Upper lobe of right lung (tissue), 1 donor: Measurements from ENCODE around the gene DCTN3. TPM values are rescaled to one million over a fixed set of nuclear protein-coding genes. Genes with fewer than 3 reads are reported as not detected.

Source experiments
- ATAC-seq: fragments of 200-7000 bp; cut with Tn5 transposase; one replicate; pipeline ENCODE4 v1.9.1; 2020; ENCODE audit warnings: mild to moderate bottlenecking, moderate library complexity
- DNase-seq: peaks from one replicate; pipeline ENCODE4 v3.0.0-alpha.2; 2020
- H3K27ac ChIP-seq: fragments of 200-600 bp; one replicate; pipeline ENCODE4 v1.8.0; 2022
- H3K27me3 ChIP-seq: fragments of 200-600 bp; one replicate; pipeline ENCODE4 v1.8.0; 2022; ENCODE audit warnings: mild to moderate bottlenecking
- H3K36me3 ChIP-seq: fragments of 200-600 bp; one replicate; pipeline ENCODE4 v1.8.0; 2022
- H3K4me1 ChIP-seq: fragments of 200-600 bp; one replicate; pipeline ENCODE4 v1.8.0; 2022
- H3K4me3 ChIP-seq: fragments of 200-600 bp; one replicate; pipeline ENCODE4 v1.8.0; 2022; ENCODE audit warnings: mild to moderate bottlenecking
- H3K9me3 ChIP-seq: fragments of 200-600 bp; one replicate; pipeline ENCODE4 v1.8.0; 2022
- intact Hi-C: fragments of 100-400 bp; cut with DNase I; formaldehyde crosslinking; loops from one replicate; pipeline ENCODE4 v1.11.0; 2022
- long read RNA-seq: library from polyadenylated mRNA; unstranded; transcript quantifications from one replicate; pipeline ENCODE4 v2.0.0, GENCODE V29; 2021
- total RNA-seq: library from RNA; stranded (reverse); fragmentation: NEBNext Ultra II Directional; extraction: Animal tissue kit (Norgen Biotek cat#: 25700); gene quantifications from one replicate; pipeline ENCODE4 v1.2.1, GENCODE V29; 2021
- TF ChIP-seq, protein P1 (sequence below): fragments of 200-600 bp; IDR thresholded peaks from one replicate; pipeline ENCODE4 v1.8.0; 2022; ENCODE audit warnings: antibody characterized with exemption
- donor health status: DM: no; HTN: yes; CAD: no; lungs with severe emphysema.

Gene DCTN3
- 59.3 TPM for total RNA-seq
- long read RNA-seq, transcript DCTN3-201 (7 exons, 808 nt), result major isoform, 34 of 37 reads
- long read RNA-seq, partial matches to known transcripts, result 0 of 37 reads
- long read RNA-seq, other reads (novel, unspliced or antisense), result 3 of 37 reads

DNA sequence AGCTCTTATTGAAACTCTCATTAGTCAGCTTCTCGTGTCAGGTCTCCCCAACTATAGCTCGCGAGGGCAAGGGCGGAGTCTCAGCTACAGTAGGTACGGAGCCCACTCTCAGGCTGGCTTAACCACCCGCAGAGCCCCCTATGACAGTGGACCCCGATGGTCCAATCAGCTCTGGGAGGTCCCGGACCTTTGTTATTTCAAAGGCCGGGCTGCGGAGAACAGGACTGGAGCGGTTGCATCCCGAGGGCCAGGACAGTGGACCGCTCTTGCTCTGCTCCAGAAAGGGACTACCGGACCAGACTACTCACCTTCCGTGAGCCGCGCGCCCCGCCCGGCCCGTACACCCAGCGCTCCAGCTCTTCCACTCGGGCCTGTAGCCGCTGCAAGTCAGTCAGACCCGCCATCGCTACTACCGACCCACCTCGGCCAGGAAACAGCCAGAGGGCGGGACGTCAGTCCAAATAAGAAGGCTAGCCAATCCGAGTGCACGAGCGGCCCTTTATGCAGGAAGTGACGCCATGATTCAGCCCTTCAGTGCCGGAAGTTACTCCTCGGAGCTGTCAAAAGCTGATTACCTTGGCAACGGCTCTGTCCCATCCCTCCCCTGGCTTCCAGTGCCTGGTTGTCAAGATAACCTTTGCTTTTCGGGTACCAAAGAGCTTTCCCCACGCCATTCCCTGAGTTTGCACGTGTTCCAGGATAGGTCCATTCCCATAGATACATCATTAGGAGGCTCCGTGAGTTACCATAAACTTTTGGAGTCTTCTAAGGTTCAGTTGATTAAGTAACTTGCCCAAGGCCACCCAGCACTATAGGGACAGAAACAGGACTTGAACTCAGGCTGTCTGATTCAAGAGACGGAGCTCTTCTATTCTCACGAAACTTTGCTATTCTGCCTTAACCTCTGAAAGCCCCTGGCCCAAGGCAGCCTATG is at the start of gene DCTN3:
DCTN3 (minus strand) TSS at position 435 of the 934 bp plus-strand sequence; CDS start at position 404, 31 bp downstream.
- ATAC-seq, result peak; percentile 98
- no peaks in the 10 kb centered on the region for H3K9me3 ChIP-seq
- H3K36me3 ChIP-seq, result peaks cover 28% of the 10 kb centered on the region
- H3K27me3 ChIP-seq, result peaks cover 36% of the 10 kb centered on the region
- peak; percentile 95 for DNase-seq
- H3K4me1 ChIP-seq, result peaks cover 15% of the 10 kb centered on the region
- H3K4me3 ChIP-seq, result peak within 1 kb of the TSS; percentile 70
- intact Hi-C loops, result no loop called here
- H3K27ac ChIP-seq, result peak within 1 kb of the TSS; percentile 40
- TF ChIP-seq, protein P1, sequence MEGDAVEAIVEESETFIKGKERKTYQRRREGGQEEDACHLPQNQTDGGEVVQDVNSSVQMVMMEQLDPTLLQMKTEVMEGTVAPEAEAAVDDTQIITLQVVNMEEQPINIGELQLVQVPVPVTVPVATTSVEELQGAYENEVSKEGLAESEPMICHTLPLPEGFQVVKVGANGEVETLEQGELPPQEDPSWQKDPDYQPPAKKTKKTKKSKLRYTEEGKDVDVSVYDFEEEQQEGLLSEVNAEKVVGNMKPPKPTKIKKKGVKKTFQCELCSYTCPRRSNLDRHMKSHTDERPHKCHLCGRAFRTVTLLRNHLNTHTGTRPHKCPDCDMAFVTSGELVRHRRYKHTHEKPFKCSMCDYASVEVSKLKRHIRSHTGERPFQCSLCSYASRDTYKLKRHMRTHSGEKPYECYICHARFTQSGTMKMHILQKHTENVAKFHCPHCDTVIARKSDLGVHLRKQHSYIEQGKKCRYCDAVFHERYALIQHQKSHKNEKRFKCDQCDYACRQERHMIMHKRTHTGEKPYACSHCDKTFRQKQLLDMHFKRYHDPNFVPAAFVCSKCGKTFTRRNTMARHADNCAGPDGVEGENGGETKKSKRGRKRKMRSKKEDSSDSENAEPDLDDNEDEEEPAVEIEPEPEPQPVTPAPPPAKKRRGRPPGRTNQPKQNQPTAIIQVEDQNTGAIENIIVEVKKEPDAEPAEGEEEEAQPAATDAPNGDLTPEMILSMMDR, result no peak

DNA sequence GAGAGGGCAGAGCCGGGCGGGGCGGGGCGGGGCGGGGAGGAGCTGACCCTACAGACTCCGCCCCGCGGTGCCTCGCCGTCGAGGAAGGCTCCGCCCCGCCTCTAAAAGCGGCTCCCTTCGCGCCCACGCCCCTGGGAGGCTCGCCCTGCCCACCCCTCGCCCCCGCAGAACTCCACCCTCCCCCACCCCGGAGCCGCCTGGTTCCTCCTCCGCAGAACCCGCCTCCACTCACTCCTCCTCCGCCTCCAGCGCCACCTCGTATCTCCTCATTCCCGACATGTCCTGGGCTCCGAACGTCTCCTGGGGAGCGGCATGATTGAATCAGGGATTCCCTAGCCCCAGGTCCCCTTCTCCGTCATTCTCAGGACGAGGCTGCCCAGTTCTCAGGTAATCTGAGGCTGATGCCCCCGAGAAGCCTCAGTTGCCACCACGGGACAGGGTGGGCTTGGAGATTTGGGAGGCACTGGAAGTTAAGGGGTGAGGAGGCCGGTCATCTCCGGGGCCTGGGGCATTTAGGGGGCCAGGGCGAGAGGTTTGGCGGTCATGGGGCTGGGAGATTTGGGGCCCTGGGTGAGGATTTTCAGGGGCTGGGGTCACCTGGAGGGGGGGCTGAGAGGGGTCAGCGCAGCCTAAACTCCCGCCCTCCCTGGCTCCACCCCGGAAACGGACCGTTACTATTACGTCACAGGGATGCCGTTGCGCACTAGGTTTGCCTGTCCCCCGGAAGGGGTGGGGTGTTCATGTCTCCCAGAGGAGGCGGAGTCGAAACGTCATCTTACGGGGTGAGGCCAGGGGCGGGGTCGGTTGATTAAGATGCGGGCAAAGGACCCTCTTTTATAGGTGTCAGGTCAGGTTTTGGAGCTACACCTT is 45.3 kb upstream of the DCTN3 start:
- Histone ChIP-seq H3K4me3 (peak overlapping the region; percentile 73), H3K9me3 (no peaks in the 10 kb centered on the region), H3K27me3 (no peaks in the 10 kb centered on the region), H3K27ac (peak overlapping the region; percentile 96), H3K36me3 (no peaks in the 10 kb centered on the region), H3K4me1 (peaks cover 15% of the 10 kb centered on the region)
- peak; percentile 97 for DNase-seq
- TF ChIP-seq, protein P1, result no peak
- intact Hi-C loops, result no loop called here
- ATAC-seq, result peak; percentile 93

DNA sequence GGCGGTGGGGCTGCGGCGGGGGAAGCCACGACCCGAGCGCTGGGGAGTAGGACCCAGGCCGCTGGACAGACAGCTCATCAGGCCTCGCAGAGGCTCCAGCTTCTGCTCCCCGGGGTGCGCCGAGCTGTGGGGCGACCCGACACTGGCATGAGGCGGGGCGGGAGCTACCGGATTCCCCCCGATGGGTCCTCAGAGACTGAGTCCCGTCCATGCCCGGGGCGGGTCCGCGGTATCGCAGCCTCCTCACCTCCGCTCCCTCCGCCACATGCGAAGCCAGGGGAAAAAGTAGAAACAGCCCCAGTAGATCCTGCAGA is 44.7 kb upstream of the DCTN3 start:
- no peaks in the 10 kb centered on the region for H3K36me3 ChIP-seq
- no peaks in the 10 kb centered on the region for H3K27me3 ChIP-seq
- TF ChIP-seq, protein P1, result no peak
- peak overlapping the region; percentile 81 for H3K27ac ChIP-seq
- no peaks in the 10 kb centered on the region for H3K9me3 ChIP-seq
- DNase-seq (no peak), ATAC-seq (no peak)
- H3K4me3 ChIP-seq, result peak overlapping the region; percentile 73
- peaks cover 15% of the 10 kb centered on the region for H3K4me1 ChIP-seq
- intact Hi-C loops, result no loop called here

DNA sequence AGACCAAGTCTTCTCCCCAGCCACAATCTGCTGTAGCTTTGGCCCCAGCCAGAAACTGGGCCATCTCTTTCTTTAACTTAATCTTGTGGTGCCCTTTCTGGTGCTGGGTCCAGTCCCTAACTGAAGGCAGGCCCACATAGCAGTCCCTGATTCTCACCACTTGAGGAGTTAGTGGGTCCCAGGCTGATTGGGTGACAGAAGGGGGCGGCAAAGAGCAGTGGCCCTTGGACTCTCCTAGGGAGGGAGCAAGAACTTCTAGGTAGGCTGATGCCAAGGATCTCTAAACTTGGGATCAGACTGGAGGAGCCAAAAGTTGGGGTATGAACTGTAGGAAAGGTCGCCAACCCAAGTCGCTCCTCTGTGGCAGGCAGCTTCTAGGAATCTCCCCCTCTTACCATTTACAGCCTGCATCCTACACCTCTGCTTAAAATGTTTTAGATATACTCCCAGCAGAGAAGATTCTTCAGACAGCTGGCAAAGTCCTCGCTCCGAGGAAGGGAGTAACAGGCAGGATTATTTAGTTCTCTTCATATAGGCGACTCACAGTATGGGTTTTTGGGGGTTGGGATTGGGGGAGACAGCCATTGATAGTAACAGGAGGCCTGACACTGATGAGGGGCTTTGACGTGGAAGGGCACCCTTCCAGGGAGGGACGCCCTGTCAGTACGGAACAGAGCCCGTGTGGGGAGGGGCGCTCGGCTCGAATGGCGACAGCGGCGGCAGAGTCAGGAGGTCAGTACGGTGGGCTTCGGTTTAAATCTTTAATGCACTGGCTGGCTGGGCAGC is 44.2 kb upstream of the DCTN3 start:
- intact Hi-C loops, result no loop called here
- Histone ChIP-seq H3K27ac (peak overlapping the region; percentile 81), H3K9me3 (no peaks in the 10 kb centered on the region), H3K4me3 (peak overlapping the region; percentile 73), H3K4me1 (peaks cover 15% of the 10 kb centered on the region), H3K36me3 (no peaks in the 10 kb centered on the region), H3K27me3 (no peaks in the 10 kb centered on the region)
- DNase-seq (peak; percentile 84), ATAC-seq (peak; percentile 49)
- TF ChIP-seq, protein P1, result peak; percentile 69

DNA sequence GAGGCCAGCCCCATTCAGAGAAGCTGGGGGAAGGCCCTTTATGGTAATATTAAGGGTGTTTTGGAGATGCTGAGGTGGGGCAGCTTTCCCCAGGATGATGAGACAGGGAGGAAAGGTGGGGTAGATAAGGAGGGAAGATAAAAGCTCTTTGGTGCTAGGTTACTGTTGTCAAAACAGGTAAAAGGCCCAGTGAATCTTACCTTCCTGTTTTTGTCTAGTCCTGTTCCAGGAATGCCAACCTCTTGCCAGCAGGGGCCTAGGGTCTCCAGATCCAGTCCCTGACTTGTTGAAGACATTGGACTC is 43.0 kb upstream of the DCTN3 start:
- DNase-seq (no peak), ATAC-seq (no peak)
- Histone ChIP-seq H3K4me1 (peaks cover 15% of the 10 kb centered on the region), H3K27ac (no peak overlapping the region), H3K36me3 (no peaks in the 10 kb centered on the region), H3K27me3 (no peaks in the 10 kb centered on the region), H3K9me3 (no peaks in the 10 kb centered on the region), H3K4me3 (no peak overlapping the region)
- TF ChIP-seq, protein P1, result no peak
- intact Hi-C loops, result no loop called here
